Esophagus muscularis mucosa (tissue), 3 donors: Measurements from ENCODE around the gene PHF21A.

ENCODE experiments used
- POLR2A ChIP-seq: fragments of 450-650 bp; IDR thresholded peaks from one replicate; pipeline ENCODE4 v1.6.1; 2017; ENCODE audit warnings: antibody characterized with exemption, moderate library complexity, mild to moderate bottlenecking, low read depth
- POLR2AphosphoS5 ChIP-seq, 2 donors: sonication (generic); formaldehyde crosslinking; IDR thresholded peaks; one replicate each; pipeline ENCODE4 v1.6.1; 2017; ENCODE audit warnings: antibody characterized with exemption in 2 of 2
- TF ChIP-seq, protein P1 (sequence below), 3 experiments: fragments of 200-600 bp in 2 of 3; fragments of 450-650 bp in 1 of 3; sonication (generic) in 2 of 3; IDR thresholded peaks; one replicate each; pipeline ENCODE4 v1.5.1; 2017 to 2019; ENCODE audit warnings: antibody characterized with exemption in 3 of 3, mild to moderate bottlenecking in 2 of 3, moderate library complexity in 1 of 3

DNA sequence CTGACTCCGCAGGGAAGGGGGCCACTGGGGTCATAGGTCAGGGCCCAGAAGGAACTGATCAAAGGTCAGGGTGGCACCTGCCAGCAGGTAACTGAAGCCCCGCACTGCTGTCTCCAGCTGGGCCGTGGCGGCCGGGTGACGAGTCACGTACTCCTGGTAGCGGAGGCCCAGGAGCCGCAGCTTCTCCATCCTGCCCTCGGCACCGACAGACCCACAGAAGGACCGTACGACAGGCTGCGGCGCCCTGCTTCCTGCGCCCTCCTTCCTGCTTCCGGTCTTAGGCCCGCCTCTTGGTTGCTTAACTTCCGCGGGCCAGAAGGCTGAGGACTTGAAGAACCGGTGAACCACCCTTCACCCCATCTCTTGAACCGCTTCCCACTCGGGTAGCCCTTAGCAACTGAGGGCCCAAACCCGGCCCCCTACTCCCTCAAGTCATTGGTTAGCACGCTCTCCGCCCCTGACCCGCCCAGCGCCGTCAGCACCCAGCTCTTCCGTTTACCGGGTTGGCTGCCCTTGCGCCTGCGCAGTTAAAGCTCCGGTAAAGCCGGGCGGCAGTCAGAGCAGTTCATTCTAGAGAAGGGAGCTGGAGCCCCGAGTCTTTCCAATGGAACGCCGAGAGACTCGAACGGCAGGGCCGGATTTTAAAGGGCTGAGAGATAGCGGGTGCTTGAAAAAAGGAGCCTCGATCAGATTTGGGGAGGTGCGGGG lies 203.5 kb downstream of the PHF21A start, which contains the start of gene PEX16:
- TF ChIP-seq POLR2AphosphoS5 (IDR thresholded peaks at IDR 0.05) (peak; percentile 95 to 98), POLR2A (peak; percentile 72)
- TF ChIP-seq, protein P1, sequence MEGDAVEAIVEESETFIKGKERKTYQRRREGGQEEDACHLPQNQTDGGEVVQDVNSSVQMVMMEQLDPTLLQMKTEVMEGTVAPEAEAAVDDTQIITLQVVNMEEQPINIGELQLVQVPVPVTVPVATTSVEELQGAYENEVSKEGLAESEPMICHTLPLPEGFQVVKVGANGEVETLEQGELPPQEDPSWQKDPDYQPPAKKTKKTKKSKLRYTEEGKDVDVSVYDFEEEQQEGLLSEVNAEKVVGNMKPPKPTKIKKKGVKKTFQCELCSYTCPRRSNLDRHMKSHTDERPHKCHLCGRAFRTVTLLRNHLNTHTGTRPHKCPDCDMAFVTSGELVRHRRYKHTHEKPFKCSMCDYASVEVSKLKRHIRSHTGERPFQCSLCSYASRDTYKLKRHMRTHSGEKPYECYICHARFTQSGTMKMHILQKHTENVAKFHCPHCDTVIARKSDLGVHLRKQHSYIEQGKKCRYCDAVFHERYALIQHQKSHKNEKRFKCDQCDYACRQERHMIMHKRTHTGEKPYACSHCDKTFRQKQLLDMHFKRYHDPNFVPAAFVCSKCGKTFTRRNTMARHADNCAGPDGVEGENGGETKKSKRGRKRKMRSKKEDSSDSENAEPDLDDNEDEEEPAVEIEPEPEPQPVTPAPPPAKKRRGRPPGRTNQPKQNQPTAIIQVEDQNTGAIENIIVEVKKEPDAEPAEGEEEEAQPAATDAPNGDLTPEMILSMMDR (IDR thresholded peaks at IDR 0.05) = peak in 1 of 3 experiments; percentile 25
